Mesenchymal stem cell (in vitro differentiated cells and primary cell): ENCODE results near the gene STC2.

Experiments
- DNase-seq: peaks from one replicate; pipeline ENCODE4 v3.0.0-alpha.2; 2013
- H2AFZ ChIP-seq: one replicate; pipeline ENCODE4 v1.6.1; 2013; ENCODE audit warnings: low read depth, mild to moderate bottlenecking, control low read depth, inconsistent platforms, low read length, moderate library complexity
- H2AK5ac ChIP-seq: 2 replicates; pipeline ENCODE4 v1.6.1; 2013; ENCODE audit warnings: low read length, moderate library complexity, mild to moderate bottlenecking, inconsistent platforms; ENCODE audit not compliant: severe bottlenecking
- H2BK120ac ChIP-seq: one replicate; pipeline ENCODE4 v1.6.1; 2013; ENCODE audit warnings: low read depth, mild to moderate bottlenecking, inconsistent platforms, low read length, moderate library complexity
- H2BK12ac ChIP-seq, 2 experiments: one replicate each; pipeline ENCODE4 v1.6.1; 2013; ENCODE audit warnings: inconsistent platforms in 2 of 2, low read length in 2 of 2, mild to moderate bottlenecking in 2 of 2, moderate library complexity in 2 of 2, control low read depth in 1 of 2
- H2BK15ac ChIP-seq: one replicate; pipeline ENCODE4 v1.6.1; 2013; ENCODE audit warnings: mild to moderate bottlenecking, low read depth, inconsistent platforms; ENCODE audit not compliant: poor library complexity, severe bottlenecking
- H2BK5ac ChIP-seq: 2 replicates; pipeline ENCODE4 v1.6.1; 2013; ENCODE audit warnings: low read depth, mild to moderate bottlenecking, low read length, control low read depth, inconsistent platforms; ENCODE audit not compliant: poor library complexity, severe bottlenecking
- H3K14ac ChIP-seq, 2 experiments: one replicate each; pipeline ENCODE4 v1.6.1; 2013; ENCODE audit warnings: inconsistent platforms in 2 of 2, low read length in 2 of 2, control low read depth in 1 of 2, mild to moderate bottlenecking in 1 of 2, moderate library complexity in 1 of 2
- H3K18ac ChIP-seq, 2 experiments: one replicate each; pipeline ENCODE4 v1.6.1; 2013; ENCODE audit warnings: inconsistent platforms in 2 of 2, low read length in 2 of 2, control low read depth in 1 of 2, low read depth in 1 of 2, mild to moderate bottlenecking in 1 of 2
- H3K23ac ChIP-seq, 2 experiments: one replicate each; pipeline ENCODE4 v1.6.1; 2013; ENCODE audit warnings: inconsistent platforms in 2 of 2, low read length in 2 of 2, mild to moderate bottlenecking in 2 of 2, moderate library complexity in 2 of 2, control low read depth in 1 of 2
- H3K27ac ChIP-seq: 2 replicates; pipeline ENCODE4 v1.5.1; 2013; ENCODE audit warnings: mild to moderate bottlenecking, moderate library complexity, low read length, control low read depth, inconsistent platforms; ENCODE audit not compliant: poor library complexity, severe bottlenecking
- H3K27me3 ChIP-seq, 2 experiments: 2 replicates each; pipeline versions ENCODE4 v1.6.1 to v1.7.0; 2013; ENCODE audit warnings: low read length in 2 of 2, mild to moderate bottlenecking in 2 of 2, moderate library complexity in 2 of 2, control low read depth in 1 of 2, inconsistent platforms in 1 of 2; ENCODE audit not compliant: control insufficient read depth in 1 of 2, insufficient read depth in 1 of 2
- H3K36me3 ChIP-seq, 2 experiments: 2 replicates each; pipeline versions ENCODE4 v1.6.1 to v1.7.0; 2013; ENCODE audit warnings: low read length in 2 of 2, control low read depth in 1 of 2, inconsistent platforms in 1 of 2, low read depth in 1 of 2, mild to moderate bottlenecking in 1 of 2; ENCODE audit not compliant: insufficient read depth in 2 of 2, control insufficient read depth in 1 of 2
- H3K4ac ChIP-seq, 2 experiments: one replicate each; pipeline ENCODE4 v1.6.1; 2013; ENCODE audit warnings: inconsistent platforms in 2 of 2, low read length in 2 of 2, mild to moderate bottlenecking in 2 of 2, moderate library complexity in 2 of 2, control low read depth in 1 of 2, low read depth in 1 of 2
- H3K4me1 ChIP-seq: 2 replicates; pipeline ENCODE4 v1.6.1; 2013; ENCODE audit warnings: low read depth, low read length, control low read depth; ENCODE audit not compliant: control insufficient read depth, insufficient read depth
- H3K4me2 ChIP-seq: 2 replicates; pipeline ENCODE4 v1.6.1; 2013; ENCODE audit warnings: low read length, mild to moderate bottlenecking, inconsistent platforms; ENCODE audit not compliant: poor library complexity, severe bottlenecking
- H3K4me3 ChIP-seq, 2 experiments: 2 replicates each; pipeline versions ENCODE4 v1.5.1 to v1.7.0; 2013; ENCODE audit warnings: low read length in 2 of 2, mild to moderate bottlenecking in 2 of 2, control low read depth in 1 of 2, low read depth in 1 of 2; ENCODE audit not compliant: insufficient read depth in 1 of 2
- H3K79me1 ChIP-seq: replicated peaks from 2 replicates; pipeline ENCODE4 v1.6.1; 2013; ENCODE audit warnings: mild to moderate bottlenecking, control low read depth, low read length, inconsistent platforms; ENCODE audit not compliant: poor library complexity, severe bottlenecking
- H3K9ac ChIP-seq: 2 replicates; pipeline ENCODE4 v1.7.0; 2013; ENCODE audit warnings: mild to moderate bottlenecking, low read length, moderate library complexity
- H3K9me3 ChIP-seq: 2 replicates; pipeline ENCODE4 v1.7.0; 2013; ENCODE audit warnings: mild to moderate bottlenecking, low read length; ENCODE audit not compliant: control insufficient read depth
- H4K8ac ChIP-seq: one replicate; pipeline ENCODE4 v1.6.1; 2013; ENCODE audit warnings: inconsistent platforms, mild to moderate bottlenecking, low read length, moderate library complexity
- H4K91ac ChIP-seq: one replicate; pipeline ENCODE4 v1.6.1; 2013; ENCODE audit warnings: mild to moderate bottlenecking, low read length, inconsistent platforms
- WGBS: methylation state at CpG from one replicate; pipeline ENCODE4 v1.1.7; 2013; ENCODE audit warnings: mixed read lengths; 5-methylcytosine and 5-hydroxymethylcytosine counted together

STC2 gene

GRCh38 chr5:173330338-173331206 is 2.4 kb upstream of the STC2 start:
- Histone ChIP-seq H4K8ac (peak overlapping the region; percentile 74), H3K4me2 (no peak overlapping the region), H2BK15ac (peak overlapping the region; percentile 2), H3K14ac (no peak overlapping the region), H3K18ac (no peak overlapping the region), H3K27ac (no peak overlapping the region), H3K36me3 (no peaks in the 10 kb centered on the region), H3K9ac (no peak overlapping the region), H3K4me3 (no peak overlapping the region), H3K27me3 (peaks cover 0 to 18% of the 10 kb centered on the region in 2 experiments), H3K23ac (no peak overlapping the region), H3K79me1 (peaks cover 3% of the 10 kb centered on the region), H2AK5ac (no peak overlapping the region), H2BK12ac (peak overlapping the region in 1 of 2 experiments; percentile 22), H3K4me1 (peaks cover 27% of the 10 kb centered on the region), H4K91ac (no peak overlapping the region), H2BK5ac (no peak overlapping the region), H2BK120ac (no peak overlapping the region), H2AFZ (no peak overlapping the region), H3K9me3 (no peaks in the 10 kb centered on the region), H3K4ac (peak overlapping the region in 1 of 2 experiments; percentile 73)
- 80% methylated on average over 8 of the region's 8 CpGs for WGBS
- DNase-seq: peak; percentile 37

- Histone ChIP-seq H2BK15ac (peak overlapping the region; percentile 49), H3K27ac (peak overlapping the region; percentile 21), H3K36me3 (no peaks in the 10 kb centered on the region), H3K23ac (peak overlapping the region in 1 of 2 experiments; percentile 50), H3K79me1 (peaks cover 3% of the 10 kb centered on the region), H3K27me3 (peaks cover 0 to 18% of the 10 kb centered on the region in 2 experiments), H3K4me2 (peak overlapping the region; percentile 97), H3K4me1 (peaks cover 27% of the 10 kb centered on the region), H4K8ac (peak overlapping the region; percentile 74), H3K9me3 (no peaks in the 10 kb centered on the region), H3K4ac (peak overlapping the region; percentile 67 to 73), H3K4me3 (peak overlapping the region; percentile 59 to 77), H2BK120ac (peak overlapping the region; percentile 67), H4K91ac (peak overlapping the region; percentile 87), H2BK5ac (no peak overlapping the region), H2AK5ac (no peak overlapping the region), H2BK12ac (peak overlapping the region; percentile 0 to 93), H3K9ac (peak overlapping the region; percentile 68), H3K14ac (peak overlapping the region in 1 of 2 experiments; percentile 74), H2AFZ (peak overlapping the region; percentile 47), H3K18ac (peak overlapping the region; percentile 58 to 72)
- 4% methylated on average over 50 of the region's 77 CpGs for WGBS
- peak; percentile 54 for DNase-seq
Measured at GRCh38 chr5:173329491-173330337, 1.5 kb upstream of the STC2 start.

- H3K4me2 ChIP-seq: peak overlapping the region; percentile 97
- no peaks in the 10 kb centered on the region for H3K36me3 ChIP-seq
- peak overlapping the region; percentile 68 to 83 for H3K18ac ChIP-seq
- H2AK5ac ChIP-seq: no peak overlapping the region
- H2BK15ac ChIP-seq: no peak overlapping the region
- peak overlapping the region; percentile 17 to 66 for H3K4ac ChIP-seq
- peak overlapping the region in 1 of 2 experiments; percentile 12 for H3K14ac ChIP-seq
- H3K4me1 ChIP-seq: peaks cover 30% of the 10 kb centered on the region
- H2BK5ac ChIP-seq: no peak overlapping the region
- H3K9ac ChIP-seq: peak overlapping the region; percentile 68
- peak; percentile 91 for DNase-seq
- peaks cover 0 to 18% of the 10 kb centered on the region in 2 experiments for H3K27me3 ChIP-seq
- WGBS: under 1% methylated on average over 28 of the region's 29 CpGs
- peaks cover 3% of the 10 kb centered on the region for H3K79me1 ChIP-seq
- H2AFZ ChIP-seq: no peak overlapping the region
- H4K8ac ChIP-seq: peak overlapping the region; percentile 62
- H3K23ac ChIP-seq: no peak overlapping the region
- peak overlapping the region; percentile 21 for H3K27ac ChIP-seq
- H3K4me3 ChIP-seq: peak overlapping the region; percentile 59 to 77
- no peaks in the 10 kb centered on the region for H3K9me3 ChIP-seq
- H2BK120ac ChIP-seq: peak overlapping the region; percentile 67
- peak overlapping the region; percentile 87 for H4K91ac ChIP-seq
- H2BK12ac ChIP-seq: peak overlapping the region in 1 of 2 experiments; percentile 74
Measured at GRCh38 chr5:173328844-173329490, 753 bp upstream of the STC2 start.
